H9 (cell line): ENCODE data around the gene SPTLC3. TPM values are rescaled to one million over a fixed set of nuclear protein-coding genes. Genes with fewer than 3 reads are reported as not detected.

Experiments used
- DNase-seq: peaks from one replicate; pipeline ENCODE4 v3.0.0-alpha.2; 2017
- H2AFZ ChIP-seq: one replicate; pipeline ENCODE4 v1.6.1; 2013; ENCODE audit warnings: mild to moderate bottlenecking, low read length, control low read depth, moderate library complexity
- H2AK5ac ChIP-seq: 2 replicates; pipeline ENCODE4 v1.6.1; 2013; ENCODE audit warnings: low read length, control low read depth, mixed read lengths; ENCODE audit not compliant: insufficient read length
- H2BK120ac ChIP-seq: one replicate; pipeline ENCODE4 v1.6.1; 2013; ENCODE audit warnings: low read depth, mild to moderate bottlenecking, low read length, control low read depth, inconsistent platforms; ENCODE audit not compliant: poor library complexity, severe bottlenecking
- H2BK12ac ChIP-seq: 2 replicates; pipeline ENCODE4 v1.6.1; 2013; ENCODE audit warnings: low read length, control low read depth, mixed read lengths, low read depth; ENCODE audit not compliant: insufficient read length
- H2BK15ac ChIP-seq: 2 replicates; pipeline ENCODE4 v1.6.1; 2013; ENCODE audit warnings: low read depth, low read length, control low read depth
- H2BK20ac ChIP-seq: one replicate; pipeline ENCODE4 v1.6.1; 2013; ENCODE audit warnings: low read depth, mild to moderate bottlenecking, low read length, control low read depth, inconsistent platforms; ENCODE audit not compliant: poor library complexity, severe bottlenecking
- H2BK5ac ChIP-seq: 2 replicates; pipeline ENCODE4 v1.6.1; 2013; ENCODE audit warnings: low read length, control low read depth, mixed read lengths; ENCODE audit not compliant: insufficient read length
- H3K14ac ChIP-seq: 2 replicates; pipeline ENCODE4 v1.6.1; 2013; ENCODE audit warnings: low read length, control low read depth; ENCODE audit not compliant: insufficient read depth
- H3K18ac ChIP-seq: 2 replicates; pipeline ENCODE4 v1.6.1; 2013; ENCODE audit warnings: low read depth, mild to moderate bottlenecking, mixed read lengths, low read length, control low read depth; ENCODE audit not compliant: insufficient read length
- H3K23ac ChIP-seq: 2 replicates; pipeline ENCODE4 v1.6.1; 2013; ENCODE audit warnings: low read length, control low read depth, mixed read lengths, low read depth; ENCODE audit not compliant: insufficient read length
- H3K23me2 ChIP-seq: 2 replicates; pipeline ENCODE4 v1.6.1; 2013; ENCODE audit warnings: low read depth, mild to moderate bottlenecking, mixed read lengths, low read length, control low read depth; ENCODE audit not compliant: insufficient read length, poor library complexity, severe bottlenecking
- H3K27ac ChIP-seq: 2 replicates; pipeline ENCODE4 v1.5.1; 2013; ENCODE audit warnings: low read length, control low read depth, mixed read lengths, low read depth; ENCODE audit not compliant: insufficient read length
- H3K27me3 ChIP-seq: 2 replicates; pipeline ENCODE4 v1.6.1; 2013; ENCODE audit warnings: low read length, control low read depth, inconsistent platforms; ENCODE audit not compliant: insufficient read depth
- H3K4ac ChIP-seq: 2 replicates; pipeline ENCODE4 v1.6.1; 2013; ENCODE audit warnings: low read depth, mild to moderate bottlenecking, control low read depth, inconsistent platforms, low read length, moderate library complexity
- H3K4me1 ChIP-seq: 2 replicates; pipeline ENCODE4 v1.6.1; 2013; ENCODE audit warnings: low read length, control low read depth, inconsistent platforms; ENCODE audit not compliant: insufficient read depth
- H3K4me2 ChIP-seq: 2 replicates; pipeline ENCODE4 v1.6.1; 2013; ENCODE audit warnings: low read length, control low read depth, mixed read lengths; ENCODE audit not compliant: insufficient read length, insufficient read depth
- H3K56ac ChIP-seq: 2 replicates; pipeline ENCODE4 v1.6.1; 2013; ENCODE audit warnings: low read depth, mild to moderate bottlenecking, mixed read lengths, low read length, control low read depth; ENCODE audit not compliant: insufficient read length
- H3K79me1 ChIP-seq: 2 replicates; pipeline ENCODE4 v1.6.1; 2013; ENCODE audit warnings: low read depth, mild to moderate bottlenecking, moderate library complexity, low read length, control low read depth, inconsistent platforms; ENCODE audit not compliant: insufficient read depth, poor library complexity, severe bottlenecking
- H3K79me2 ChIP-seq: 2 replicates; pipeline ENCODE4 v1.6.1; 2013; ENCODE audit warnings: low read length, control low read depth, inconsistent platforms; ENCODE audit not compliant: insufficient read depth
- H3K9ac ChIP-seq: 2 replicates; pipeline ENCODE4 v1.6.1; 2013; ENCODE audit warnings: low read length, control low read depth, mixed read lengths; ENCODE audit not compliant: insufficient read length; ENCODE audit errors: extremely low read depth
- H3K9me3 ChIP-seq: one replicate; pipeline ENCODE4 v1.6.1; 2013; ENCODE audit warnings: low read depth, low read length, inconsistent platforms; ENCODE audit not compliant: control insufficient read depth
- H3T11ph ChIP-seq: one replicate; pipeline ENCODE4 v1.6.1; 2013; ENCODE audit warnings: mild to moderate bottlenecking, low read length, control low read depth, inconsistent platforms
- H4K20me1 ChIP-seq: one replicate; pipeline ENCODE4 v1.6.1; 2013; ENCODE audit not compliant: control insufficient read depth, insufficient read length, insufficient read depth
- H4K5ac ChIP-seq: 2 replicates; pipeline ENCODE4 v1.6.1; 2013; ENCODE audit warnings: low read depth, mild to moderate bottlenecking, mixed read lengths, low read length, control low read depth; ENCODE audit not compliant: insufficient read length
- H4K8ac ChIP-seq: replicated peaks from 2 replicates; pipeline ENCODE4 v1.6.1; 2013; ENCODE audit warnings: low read length, control low read depth, mixed read lengths, low read depth; ENCODE audit not compliant: insufficient read length
- H4K91ac ChIP-seq: 2 replicates; pipeline ENCODE4 v1.6.1; 2013; ENCODE audit warnings: low read depth, mild to moderate bottlenecking, moderate library complexity, mixed read lengths, low read length, control low read depth; ENCODE audit not compliant: insufficient read length
- H3K27ac Mint-ChIP-seq, 3 experiments: 2 replicates in 2 of 3; 3 replicates in 1 of 3; pipeline ENCODE4 v1.8.0; 2020 to 2021; ENCODE audit warnings: mixed read lengths in 3 of 3, mild to moderate bottlenecking in 1 of 3, moderate library complexity in 1 of 3
- H3K27me3 Mint-ChIP-seq: 2 replicates; pipeline ENCODE4 v1.8.0; 2021; ENCODE audit warnings: low read depth, mild to moderate bottlenecking, moderate library complexity, mixed read lengths
- H3K36me3 Mint-ChIP-seq, 3 experiments: 2 replicates in 2 of 3; 3 replicates in 1 of 3; pipeline ENCODE4 v1.8.0; 2020 to 2021; ENCODE audit warnings: low read depth in 3 of 3, mixed read lengths in 3 of 3; ENCODE audit not compliant: insufficient read depth in 1 of 3
- H3K4me1 Mint-ChIP-seq, 2 experiments: 2 replicates each; pipeline ENCODE4 v1.8.0; 2020; ENCODE audit warnings: mixed read lengths in 2 of 2
- H3K4me3 Mint-ChIP-seq, 2 experiments: 2 replicates in 1 of 2; 3 replicates in 1 of 2; pipeline ENCODE4 v1.8.0; 2020 to 2021; ENCODE audit warnings: mild to moderate bottlenecking in 2 of 2, mixed read lengths in 2 of 2, moderate library complexity in 1 of 2
- H3K9me3 Mint-ChIP-seq, 2 experiments: 2 replicates in 1 of 2; 3 replicates in 1 of 2; pipeline ENCODE4 v1.8.0; 2020; ENCODE audit warnings: mild to moderate bottlenecking in 2 of 2, mixed read lengths in 2 of 2, moderate library complexity in 1 of 2
- CTCF ChIP-seq: fragments of 200-600 bp; sonication (generic); conservative IDR thresholded peaks from 3 replicates; pipeline ENCODE4 v1.8.0; 2021; ENCODE audit warnings: antibody characterized with exemption, mild to moderate bottlenecking
- WGBS: extraction: QIAGEN DNeasy Blood & Tissue Kit; methylation state at CpG from one replicate; pipeline ENCODE4 v1.1.7; 2013; ENCODE audit warnings: missing lambda C conversion rate, low lambda C conversion rate, mixed read lengths; ENCODE audit not compliant: insufficient read length; ENCODE audit errors: extremely low coverage; 5-methylcytosine and 5-hydroxymethylcytosine counted together
- total RNA-seq: library from RNA; stranded (reverse); gene quantifications from 2 replicates; pipeline ENCODE4 v1.2.1, GENCODE V29; 2021

Gene SPTLC3
- total RNA-seq, 1 experiment from 2014 or later = 0.68 TPM

GRCh38 chr20:13169086-13169485 is 160.3 kb downstream of the SPTLC3 start:
- no peak overlapping the region for H2BK20ac ChIP-seq
- no CpG with 5 or more reads among the region's 1 CpG for WGBS
- no peaks in the 10 kb centered on the region for H3K23me2 ChIP-seq
- H3K4me2 ChIP-seq = no peak overlapping the region
- H3K27me3 ChIP-seq = no peaks in the 10 kb centered on the region
- TF ChIP-seq CTCF = no peak
- no peak overlapping the region for H2BK120ac ChIP-seq
- no peak for DNase-seq
- no peaks in the 10 kb centered on the region for H3K79me1 ChIP-seq
- Mint-ChIP-seq H3K27me3 (peaks cover 5% of the 10 kb centered on the region), H3K4me1 (peaks cover under 1 to 4% of the 10 kb centered on the region in 2 experiments; a peak in 1 of 4 replicates), H3K4me3 (no peak overlapping the region), H3K36me3 (no peaks in the 10 kb centered on the region; a peak in 1 of 7 replicates), H3K27ac (no peak overlapping the region), H3K9me3 (no peaks in the 10 kb centered on the region; a peak in 1 of 5 replicates)
- no peak overlapping the region for H3K23ac ChIP-seq
- no peak overlapping the region for H2BK5ac ChIP-seq
- no peak overlapping the region for H3K9ac ChIP-seq
- no peaks in the 10 kb centered on the region for H4K20me1 ChIP-seq
- H3K56ac ChIP-seq = no peak overlapping the region
- no peak overlapping the region for H3T11ph ChIP-seq
- no peaks in the 10 kb centered on the region for H3K9me3 ChIP-seq
- H4K5ac ChIP-seq = no peak overlapping the region
- no peak overlapping the region for H3K4ac ChIP-seq
- H3K79me2 ChIP-seq = no peaks in the 10 kb centered on the region
- H2BK15ac ChIP-seq = no peak overlapping the region
- H3K14ac ChIP-seq = no peak overlapping the region
- no peak overlapping the region for H4K8ac ChIP-seq
- no peak overlapping the region for H3K27ac ChIP-seq
- no peak overlapping the region for H2BK12ac ChIP-seq
- no peak overlapping the region for H2AFZ ChIP-seq
- no peak overlapping the region for H4K91ac ChIP-seq
- H3K18ac ChIP-seq = no peak overlapping the region
- H3K4me1 ChIP-seq = no peaks in the 10 kb centered on the region
- no peak overlapping the region for H2AK5ac ChIP-seq
